HepG2 (cell line): ENCODE results near the gene PPDPF. TPM values are rescaled to one million over a fixed set of nuclear protein-coding genes. Genes with fewer than 3 reads are reported as not detected.

Experiments
- ATAC-seq: fragments of 200-7000 bp; cut with Tn5 transposase; 3 replicates; pipeline ENCODE4 v1.9.1; 2020; ENCODE audit warnings: mild to moderate bottlenecking, moderate library complexity
- Bru-seq: library from RNA; stranded (reverse); fragments of 400-500 nt; gene quantifications from one replicate; lab custom pipeline; 2021; lab: Mats Ljungman, UMichigan
- BruChase-seq, 2 experiments: library from RNA; stranded (reverse); fragments of 400-500 nt; gene quantifications; one replicate each; lab custom pipeline; 2021; lab: Mats Ljungman, UMichigan
- BruUV-seq: library from RNA; stranded (reverse); fragments of 400-500 nt; replicated peaks from 2 replicates; lab custom pipeline; 2021; lab: Mats Ljungman, UMichigan
- CTCF ChIA-PET: fragments of 300-600 bp; formaldehyde crosslinking; extraction: SDS; loops from one replicate; lab custom pipeline; 2021; ENCODE audit warnings: low total read pairs, inconsistent platforms, low intra/inter-chr PET ratio; lab: Yijun Ruan, JAX
- POLR2A ChIA-PET: fragments of 350-600 bp; sonication (Branson Sonifier 250); formaldehyde crosslinking; loops from one replicate; lab custom pipeline; 2020; ENCODE audit warnings: antibody characterized with exemption, inconsistent platforms; lab: Yijun Ruan, JAX
- DNase-seq: peaks from one replicate; pipeline ENCODE4 v3.0.0-alpha.2; 2015; ENCODE audit warnings: low spot score
- FAIRE-seq: peaks from 3 replicates; lab custom pipeline; 2011; peaks lifted over from hg19 to GRCh38; lab: Jason Lieb, UNC
- H2AFZ ChIP-seq: one replicate; pipeline ENCODE4 v1.6.1; 2011; ENCODE audit warnings: low read length, inconsistent platforms
- H3K27ac ChIP-seq: fragments of 300-600 bp; 3 replicates; pipeline ENCODE4 v1.8.0; 2011; ENCODE audit warnings: mixed run types, mild to moderate bottlenecking, mixed read lengths, low read length, inconsistent platforms; ENCODE audit not compliant: insufficient read depth; ENCODE audit errors: extremely low read length
- H3K27me3 ChIP-seq, 2 experiments: fragments of 200-600 bp in 1 of 2; 2 replicates in 1 of 2; 3 replicates in 1 of 2; pipeline versions ENCODE4 v1.6.0 to v1.8.0; 2011; ENCODE audit warnings: low read length in 2 of 2, mild to moderate bottlenecking in 2 of 2, moderate library complexity in 2 of 2, inconsistent platforms in 1 of 2; ENCODE audit not compliant: insufficient read depth in 2 of 2, control insufficient read depth in 1 of 2
- H3K36me3 ChIP-seq, 2 experiments: fragments of 200-600 bp in 1 of 2; replicated peaks in 1 of 2; 2 replicates in 1 of 2; 3 replicates in 1 of 2; pipeline versions ENCODE4 v1.5.1 to v1.8.0; 2011; ENCODE audit warnings: low read length in 2 of 2, inconsistent platforms in 1 of 2; ENCODE audit not compliant: insufficient read depth in 2 of 2, control insufficient read depth in 1 of 2
- H3K4me1 ChIP-seq: 2 replicates; pipeline ENCODE4 v1.5.1; 2012; ENCODE audit warnings: low read length, inconsistent platforms; ENCODE audit not compliant: insufficient read depth
- H3K4me2 ChIP-seq: 2 replicates; pipeline ENCODE4 v1.6.0; 2011; ENCODE audit warnings: low read depth, low read length, inconsistent platforms
- H3K4me3 ChIP-seq, 3 experiments: fragments of 200-600 bp in 1 of 3; sonication (generic), shearing (Covaris generic) in 1 of 3; replicated peaks in 1 of 3; 2 replicates each; pipeline ENCODE4 v1.5.1; 2011 to 2016; ENCODE audit warnings: low read length in 3 of 3, inconsistent platforms in 2 of 3, low read depth in 2 of 3, mild to moderate bottlenecking in 2 of 3, control low read depth in 1 of 3, mixed read lengths in 1 of 3; ENCODE audit not compliant: insufficient read depth in 1 of 3
- H3K79me2 ChIP-seq: one replicate; pipeline ENCODE4 v1.6.1; 2011; ENCODE audit warnings: low read length, inconsistent platforms; ENCODE audit not compliant: insufficient read depth
- H3K9ac ChIP-seq: 2 replicates; pipeline ENCODE4 v1.6.0; 2011; ENCODE audit warnings: mild to moderate bottlenecking, low read depth, low read length, inconsistent platforms; ENCODE audit not compliant: insufficient read depth
- H3K9me3 ChIP-seq: 2 replicates; pipeline ENCODE4 v1.5.1; 2012; ENCODE audit warnings: mild to moderate bottlenecking, low read length
- H4K20me1 ChIP-seq: 2 replicates; pipeline ENCODE4 v1.6.0; 2011; ENCODE audit warnings: inconsistent platforms, mild to moderate bottlenecking, low read length, moderate library complexity; ENCODE audit not compliant: insufficient read depth
- DR1 ChIP-seq: sonication (generic); formaldehyde crosslinking; IDR thresholded peaks from 2 replicates; pipeline ENCODE4 v1.8.0; 2021; ENCODE audit warnings: mild to moderate bottlenecking, missing genetic modification reagents, inconsistent platforms
- DRAP1 ChIP-seq: IDR thresholded peaks from 2 replicates; pipeline ENCODE4 v1.6.1; 2016; ENCODE audit warnings: missing genetic modification reagents, missing compliant biosample characterization
- HINFP ChIP-seq: sonication (generic); formaldehyde crosslinking; IDR thresholded peaks from 2 replicates; pipeline ENCODE4 v1.4.0; 2020; ENCODE audit warnings: low read depth, mild to moderate bottlenecking, missing genetic modification reagents
- HMGXB4 ChIP-seq, 2 experiments: sonication (generic) in 1 of 2; formaldehyde crosslinking in 1 of 2; IDR thresholded peaks; 2 replicates each; pipeline versions ENCODE4 v1.4.0 to v1.6.1; 2018 to 2020; ENCODE audit warnings: missing genetic modification reagents in 2 of 2, borderline replicate concordance in 1 of 2, low read depth in 1 of 2, mild to moderate bottlenecking in 1 of 2, missing biosample characterization in 1 of 2
- KLF12 ChIP-seq: sonication (generic); formaldehyde crosslinking; IDR thresholded peaks from 2 replicates; pipeline ENCODE4 v1.4.0; 2020; ENCODE audit warnings: missing genetic modification reagents, borderline replicate concordance
- POLR2A ChIP-seq, 2 experiments: IDR thresholded peaks; 2 replicates each; pipeline ENCODE4 v1.6.1; 2011; ENCODE audit warnings: low read depth in 2 of 2, low read length in 2 of 2, mild to moderate bottlenecking in 1 of 2, moderate library complexity in 1 of 2; ENCODE audit not compliant: insufficient read depth in 1 of 2
- SMAD1 ChIP-seq: sonication (generic); formaldehyde crosslinking; IDR thresholded peaks from 2 replicates; pipeline ENCODE4 v1.4.0; 2020; ENCODE audit warnings: missing genetic modification reagents, low read depth, mild to moderate bottlenecking, borderline replicate concordance
- SOX5 ChIP-seq: IDR thresholded peaks from 2 replicates; pipeline ENCODE4 v1.6.1; 2016; ENCODE audit warnings: borderline replicate concordance
- ZFAT ChIP-seq: sonication (generic); formaldehyde crosslinking; conservative IDR thresholded peaks from 2 replicates; pipeline ENCODE4 v1.8.1; 2023; ENCODE audit warnings: missing genetic modification reagents, inconsistent platforms
- WGBS: methylation state at CpG from one replicate; pipeline ENCODE4 v1.1.6; 2017; ENCODE audit warnings: low lambda C conversion rate; 5-methylcytosine and 5-hydroxymethylcytosine counted together
- in situ Hi-C: cut with HindIII; loops from 2 replicates; pipeline ENCODE4 v1.10.0; 2017; ENCODE audit warnings: low pct_unique_long_range_greater_than_20kb; ENCODE audit not compliant: extremely low pct_ligation_motif_present
- intact Hi-C: fragments of 100-400 bp; cut with micrococcal nuclease; formaldehyde crosslinking; loops from one replicate; pipeline ENCODE4 v1.10.0; 2022; ENCODE audit not compliant: unreplicated experiment
- long read RNA-seq, 2 experiments: library from RNA in 1 of 2; library from polyadenylated mRNA in 1 of 2; stranded (forward) in 1 of 2; unstranded in 1 of 2; transcript quantifications; one replicate each; pipeline ENCODE4 v2.0.0, GENCODE V29; 2019 to 2022
- polyA minus RNA-seq, 3 experiments: library from RNA; depleted of rRNA, polyadenylated mRNA; stranded (reverse); fragments of >200 nt; gene quantifications; 2 replicates each; pipeline ENCODE4 v1.2.3, GENCODE V29; 2011; ENCODE audit warnings: low replicate concordance in 1 of 3
- polyA plus RNA-seq, 8 experiments: library from polyadenylated mRNA; depleted of rRNA in 3 of 8; stranded (reverse) in 7 of 8; unstranded in 1 of 8; fragments of >200 nt; fragmentation: Illumina TruSeq in 4 of 8; extraction: Trizol in 4 of 8; gene quantifications; 2 replicates each; pipeline versions ENCODE4 v1.2.1 to v1.2.3, GENCODE V29; 2011 to 2016; ENCODE audit warnings: low read depth in 4 of 8, missing spikeins in 1 of 8, mixed read lengths in 1 of 8; ENCODE audit not compliant: insufficient read depth in 1 of 8
- total RNA-seq, 5 experiments: library from RNA; depleted of rRNA; stranded (reverse); fragments of >200 nt; fragmentation: Illumina TruSeq; extraction: Trizol; gene quantifications; 2 replicates each; pipeline ENCODE4 v1.2.3, GENCODE V29; 2016; ENCODE audit warnings: low read depth in 1 of 5

The PPDPF gene
- total RNA-seq (2016; rRNA removed; fragmentation: Illumina TruSeq; extraction: Trizol) (6.0 and 7.0 TPM in 2 replicates), polyA plus RNA-seq (2011; rRNA removed) (1.8 and 2.2 TPM in 2 replicates), polyA minus RNA-seq (2011; rRNA and poly(A)+ RNA removed; ENCODE audit: low replicate concordance) (8.4 and 13.9 TPM in 2 replicates), Bru-seq, nascent RNA (percentile 46 among the genes with signal in this experiment), BruChase-seq, experiment 1, labeled RNA remaining after a 6-hour chase (percentile 55 among the genes with signal in this experiment), BruChase-seq, experiment 2, labeled RNA remaining after a 2-hour chase (percentile 50 among the genes with signal in this experiment)
- total RNA-seq (2016; cell fraction: cytosol; rRNA removed; fragmentation: Illumina TruSeq; extraction: Trizol; ENCODE audit: low read depth): 21.9 and 23.8 TPM in 2 replicates
- 4.3 and 5.4 TPM in 2 replicates for total RNA-seq (2016; cell fraction: insoluble cytoplasmic fraction; rRNA removed; fragmentation: Illumina TruSeq; extraction: Trizol)
- 16.4 and 22.5 TPM in 2 replicates for total RNA-seq (2016; cell fraction: membrane; rRNA removed; fragmentation: Illumina TruSeq; extraction: Trizol)
- total RNA-seq (2016; cell fraction: nucleus; rRNA removed; fragmentation: Illumina TruSeq; extraction: Trizol): 5.4 and 6.2 TPM in 2 replicates
- polyA plus RNA-seq (2011; cell fraction: cytosol; rRNA removed): 2.4 and 6.2 TPM in 2 replicates
- 6.3 and 9.5 TPM in 2 replicates for polyA plus RNA-seq (2011; cell fraction: nucleus; rRNA removed)
- polyA plus RNA-seq (2012): 12.0 and 18.6 TPM in 2 replicates
- 606 and 718 TPM in 2 replicates for polyA plus RNA-seq (2016; cell fraction: cytosol; fragmentation: Illumina TruSeq; extraction: Trizol; ENCODE audit: low read depth)
- polyA plus RNA-seq (2016; cell fraction: insoluble cytoplasmic fraction; fragmentation: Illumina TruSeq; extraction: Trizol; ENCODE audit: low read depth): 42.4 and 57.7 TPM in 2 replicates
- polyA plus RNA-seq (2016; cell fraction: membrane; fragmentation: Illumina TruSeq; extraction: Trizol; ENCODE audit: low read depth): 288 and 295 TPM in 2 replicates
- 40.1 and 40.2 TPM in 2 replicates for polyA plus RNA-seq (2016; cell fraction: nucleus; fragmentation: Illumina TruSeq; extraction: Trizol; ENCODE audit: insufficient read depth, low read depth)
- 15.8 and 39.4 TPM in 2 replicates for polyA minus RNA-seq (2011; cell fraction: cytosol; rRNA and poly(A)+ RNA removed)
- 4.5 and 4.8 TPM in 2 replicates for polyA minus RNA-seq (2011; cell fraction: nucleus; rRNA and poly(A)+ RNA removed)
- long read RNA-seq, experiment 1: 0 reads
- long read RNA-seq, experiment 2, transcript PPDPF-202 (4 exons, 868 nt): major isoform, 126 of 150 reads
- long read RNA-seq, experiment 2, transcript PPDPF-204 (3 exons, 478 nt): minor isoform, 8 of 150 reads
- long read RNA-seq, experiment 2, partial matches to known transcripts: 10 of 150 reads
- long read RNA-seq, experiment 2, other reads (novel, unspliced or antisense): 6 of 150 reads

GRCh38 chr20:63520504-63520933, at the start of gene PPDPF:
Gene PPDPF (plus strand): TSS chr20:63520765. CDS start chr20:63521309, 544 bp downstream.
- Histone ChIP-seq H3K27me3 (peaks cover 24 to 50% of the 10 kb centered on the region in 2 experiments), H3K4me2 (peak within 1 kb of the TSS; percentile 70), H3K4me1 (peaks cover 11% of the 10 kb centered on the region), H3K4me3 (peak within 1 kb of the TSS; percentile 61 to 69 (median 66); a peak in 4 of 6 replicates), H3K79me2 (no peaks in the 10 kb centered on the region), H2AFZ (no peak within 1 kb of the TSS), H3K9ac (peak within 1 kb of the TSS; percentile 40; the same call in 1 of the 2 replicates), H3K36me3 (no peaks in the 10 kb centered on the region), H3K27ac (no peak within 1 kb of the TSS), H4K20me1 (peaks cover 2% of the 10 kb centered on the region; the same call in 1 of the 2 replicates), H3K9me3 (no peaks in the 10 kb centered on the region)
- ChIA-PET POLR2A (interaction anchor here (0.6 to 2.1 kb wide), 6 partner anchors 15 to 107 kb away, joined by 3 to 11 read pairs (median 6); partner anchors contain the start of genes GMEB2, HELZ2 and PTK6), CTCF (no interaction called here)
- no TSS peak for BruUV-seq
- intact Hi-C loops (no loop called here), in situ Hi-C loops (no loop called here)
- ATAC-seq: peak; percentile 41
- WGBS: 56% methylated on average over 55 of the region's 64 CpGs
- FAIRE-seq: no peak
- no peak for DNase-seq
- TF ChIP-seq POLR2A (IDR thresholded peaks at IDR 0.05; ENCODE audit: insufficient read depth in 1 of 2, low read depth in 2 of 2, low read length in 2 of 2) (peak; percentile 52 to 78; a peak in 2 of 4 replicates), HINFP (peak; percentile 3; the same call in 1 of the 2 replicates), SMAD1 (CRISPR knock-in tag) (no peak), ZFAT (CRISPR knock-in tag) (0 out of 2 replicates have a peak, but pooled peaks have one; percentile 14), HMGXB4 (CRISPR knock-in tag; IDR thresholded peaks at IDR 0.05; ENCODE audit: borderline replicate concordance in 1 of 2, low read depth in 1 of 2) (peak in 1 of 2 experiments; percentile 22; a peak in 1 of 4 replicates), SOX5 (CRISPR knock-in tag) (no peak), KLF12 (CRISPR knock-in tag) (0 out of 2 replicates have a peak, but pooled peaks have one; percentile 40), DRAP1 (CRISPR knock-in tag) (peak; percentile 75; the same call in 1 of the 2 replicates), DR1 (CRISPR knock-in tag) (peak; percentile 45; the same call in 1 of the 2 replicates)
